Measurements from ENCODE around the gene FGF22.

The FGF22 gene

DNA sequence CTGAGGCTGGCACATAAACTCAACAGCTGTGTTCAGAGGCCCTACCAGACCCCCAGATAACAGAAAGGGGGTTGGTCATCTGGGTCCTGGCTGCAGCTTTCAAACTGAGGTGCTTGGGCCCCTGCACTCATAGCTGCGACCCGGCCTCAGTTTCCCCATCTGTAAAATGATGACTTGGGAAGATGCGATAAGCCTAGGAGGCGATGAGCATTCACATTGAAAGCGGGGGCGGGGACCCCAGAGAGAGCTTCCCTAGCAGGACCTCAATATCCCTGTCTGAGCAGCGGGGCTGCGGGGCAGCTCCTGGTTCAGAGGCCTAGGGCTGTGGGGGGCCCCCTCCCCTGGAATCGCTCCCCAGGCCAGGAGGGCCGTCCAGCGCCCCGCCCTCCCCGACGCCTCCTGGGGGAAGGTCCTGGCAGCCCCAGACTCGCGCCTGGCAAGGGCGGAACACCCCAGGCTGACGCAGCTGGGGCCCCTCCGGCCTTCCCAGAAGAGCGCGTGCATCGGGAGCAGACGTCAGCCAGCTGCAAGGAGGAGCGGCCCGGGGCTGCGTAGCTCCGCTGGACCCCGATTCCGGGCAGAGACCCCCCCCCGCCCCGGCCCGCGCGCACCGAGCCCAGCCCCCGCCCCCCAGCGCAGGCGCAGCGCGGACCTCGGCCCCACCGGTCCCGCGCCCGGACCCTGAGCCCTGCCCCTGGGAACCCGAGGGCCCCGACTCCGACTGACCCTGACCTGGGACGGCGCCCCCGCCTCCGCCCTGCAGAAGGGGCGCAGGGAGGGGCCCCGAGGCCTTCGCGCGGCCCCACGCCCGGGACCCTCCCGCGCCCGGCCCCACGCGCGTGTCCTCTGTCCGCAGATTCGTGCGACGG is 40.0 kb downstream of the FGF22 start:
- no peaks in the 10 kb centered on the region for H3K36me3 ChIP-seq (ENCODE audit: control insufficient read depth, insufficient read depth, low read length)
- peak overlapping the region; percentile 98 for H3K27ac ChIP-seq (ENCODE audit: low read depth, low read length)
- peak overlapping the region; percentile 70 for H3K4me3 ChIP-seq (ENCODE audit: low read length)
- peaks cover 12% of the 10 kb centered on the region for H3K4me1 ChIP-seq (ENCODE audit: control insufficient read depth, insufficient read depth, low read length)
- H3K9ac ChIP-seq (ENCODE audit: low read length): peak overlapping the region; percentile 40
- peaks cover 4% of the 10 kb centered on the region for H3K27me3 ChIP-seq (ENCODE audit: control insufficient read depth, insufficient read depth, low read length)

DNA sequence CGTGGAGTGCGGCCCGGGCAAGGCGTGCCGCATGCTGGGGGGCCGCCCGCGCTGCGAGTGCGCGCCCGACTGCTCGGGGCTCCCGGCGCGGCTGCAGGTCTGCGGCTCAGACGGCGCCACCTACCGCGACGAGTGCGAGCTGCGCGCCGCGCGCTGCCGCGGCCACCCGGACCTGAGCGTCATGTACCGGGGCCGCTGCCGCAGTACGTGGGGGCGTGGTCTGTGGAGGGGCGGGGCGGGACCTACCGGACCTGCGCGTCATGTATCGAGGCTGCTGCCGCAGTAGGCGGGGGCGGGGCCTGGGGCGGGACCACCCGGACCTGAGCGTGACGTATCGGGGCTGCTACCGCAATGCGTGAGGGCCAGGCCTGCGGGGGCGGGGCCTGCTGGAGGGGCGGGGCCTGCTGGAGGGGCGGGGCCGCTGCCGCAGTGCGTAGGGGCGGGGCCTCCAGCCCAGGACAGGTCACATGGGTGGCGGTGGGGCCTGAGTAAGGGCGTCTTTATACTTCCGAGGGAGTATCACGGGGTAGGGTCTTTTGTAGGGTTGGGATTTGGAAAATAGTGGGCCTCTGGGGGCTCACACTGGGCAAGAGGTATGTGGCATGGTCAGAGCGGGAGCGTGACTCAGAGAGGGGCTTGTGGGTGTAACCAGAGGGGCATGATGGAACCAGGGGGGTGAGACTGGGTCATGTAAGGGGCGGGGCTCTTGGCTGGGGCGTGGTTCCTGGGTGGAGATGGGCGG is 40.8 kb downstream of the FGF22 start:
- peaks cover 12% of the 10 kb centered on the region for H3K4me1 ChIP-seq (ENCODE audit: control insufficient read depth, insufficient read depth, low read length)

GRCh38 chr19:681029-682019 is 41.6 kb downstream of the FGF22 start:
- Histone ChIP-seq H3K4me1 (ENCODE audit: control insufficient read depth, insufficient read depth, low read length) (peaks cover 12% of the 10 kb centered on the region), H3K27ac (ENCODE audit: low read depth, low read length) (peak overlapping the region; percentile 46), H3K36me3 (ENCODE audit: control insufficient read depth, insufficient read depth, low read length) (no peaks in the 10 kb centered on the region), H3K27me3 (ENCODE audit: control insufficient read depth, insufficient read depth, low read length) (peaks cover 4% of the 10 kb centered on the region), H3K4me3 (ENCODE audit: low read length) (no peak overlapping the region), H3K9ac (ENCODE audit: low read length) (no peak overlapping the region)

More for the DNA sequence above, 40.8 kb downstream of the FGF22 start:
- H3K27me3 ChIP-seq (ENCODE audit: control insufficient read depth, insufficient read depth, low read length): peaks cover 4% of the 10 kb centered on the region
- peak overlapping the region; percentile 70 for H3K4me3 ChIP-seq (ENCODE audit: low read length)
- H3K27ac ChIP-seq (ENCODE audit: low read depth, low read length): peak overlapping the region; percentile 98
- no peaks in the 10 kb centered on the region for H3K36me3 ChIP-seq (ENCODE audit: control insufficient read depth, insufficient read depth, low read length)
- H3K9ac ChIP-seq (ENCODE audit: low read length): peak overlapping the region; percentile 40

DNA sequence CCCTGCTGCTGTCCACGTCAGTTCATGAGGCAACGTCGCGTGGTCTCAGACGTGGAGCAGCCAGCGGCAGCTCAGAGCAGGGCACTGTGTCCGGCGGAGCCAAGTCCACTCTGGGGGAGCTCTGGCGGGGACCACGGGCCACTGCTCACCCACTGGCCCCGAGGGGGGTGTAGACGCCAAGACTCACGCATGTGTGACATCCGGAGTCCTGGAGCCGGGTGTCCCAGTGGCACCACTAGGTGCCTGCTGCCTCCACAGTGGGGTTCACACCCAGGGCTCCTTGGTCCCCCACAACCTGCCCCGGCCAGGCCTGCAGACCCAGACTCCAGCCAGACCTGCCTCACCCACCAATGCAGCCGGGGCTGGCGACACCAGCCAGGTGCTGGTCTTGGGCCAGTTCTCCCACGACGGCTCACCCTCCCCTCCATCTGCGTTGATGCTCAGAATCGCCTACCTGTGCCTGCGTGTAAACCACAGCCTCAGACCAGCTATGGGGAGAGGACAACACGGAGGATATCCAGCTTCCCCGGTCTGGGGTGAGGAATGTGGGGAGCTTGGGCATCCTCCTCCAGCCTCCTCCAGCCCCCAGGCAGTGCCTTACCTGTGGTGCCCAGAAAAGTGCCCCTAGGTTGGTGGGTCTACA is 43.1 kb downstream of the FGF22 start:
- H3K4me3 ChIP-seq (ENCODE audit: low read length): no peak overlapping the region
- no peaks in the 10 kb centered on the region for H3K36me3 ChIP-seq (ENCODE audit: control insufficient read depth, insufficient read depth, low read length)
- H3K27ac ChIP-seq (ENCODE audit: low read depth, low read length): no peak overlapping the region
- peaks cover 10% of the 10 kb centered on the region for H3K4me1 ChIP-seq (ENCODE audit: control insufficient read depth, insufficient read depth, low read length)
- no peaks in the 10 kb centered on the region for H3K27me3 ChIP-seq (ENCODE audit: control insufficient read depth, insufficient read depth, low read length)
- no peak overlapping the region for H3K9ac ChIP-seq (ENCODE audit: low read length)

DNA sequence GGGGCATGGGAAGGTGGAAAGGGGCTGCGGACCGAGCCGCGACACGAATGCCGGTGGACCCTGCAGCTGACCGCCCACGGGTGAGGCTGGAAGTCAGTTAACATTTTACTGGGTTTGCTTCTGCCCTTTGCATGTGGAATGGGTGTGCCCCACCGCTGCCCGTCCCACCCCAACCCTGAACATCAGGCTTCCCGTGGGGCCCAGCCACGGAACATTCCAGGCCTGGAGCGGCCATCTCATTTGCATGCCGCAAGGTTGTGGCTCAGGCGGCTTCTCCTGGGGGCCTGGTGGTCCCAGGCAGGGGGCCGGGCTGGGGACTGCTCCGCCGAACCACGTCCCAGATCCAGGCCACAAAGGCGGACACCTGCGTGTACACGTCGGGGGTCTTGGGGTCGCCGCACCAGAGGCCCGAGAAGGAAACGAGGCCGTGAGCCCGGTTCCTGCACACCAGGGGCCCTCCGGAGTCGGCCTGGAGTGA is 45.8 kb downstream of the FGF22 start:
- Histone ChIP-seq H3K9ac (ENCODE audit: low read length) (no peak overlapping the region), H3K4me3 (ENCODE audit: low read length) (no peak overlapping the region), H3K4me1 (ENCODE audit: control insufficient read depth, insufficient read depth, low read length) (no peaks in the 10 kb centered on the region), H3K27ac (ENCODE audit: low read depth, low read length) (no peak overlapping the region), H3K27me3 (ENCODE audit: control insufficient read depth, insufficient read depth, low read length) (no peaks in the 10 kb centered on the region), H3K36me3 (ENCODE audit: control insufficient read depth, insufficient read depth, low read length) (no peaks in the 10 kb centered on the region)

GRCh38 chr19:686589-687297 is 47.1 kb downstream of the FGF22 start:
- Histone ChIP-seq H3K36me3 (ENCODE audit: control insufficient read depth, insufficient read depth, low read length) (no peaks in the 10 kb centered on the region), H3K27me3 (ENCODE audit: control insufficient read depth, insufficient read depth, low read length) (no peaks in the 10 kb centered on the region), H3K27ac (ENCODE audit: low read depth, low read length) (no peak overlapping the region), H3K4me3 (ENCODE audit: low read length) (no peak overlapping the region), H3K4me1 (ENCODE audit: control insufficient read depth, insufficient read depth, low read length) (no peaks in the 10 kb centered on the region), H3K9ac (ENCODE audit: low read length) (no peak overlapping the region)

DNA sequence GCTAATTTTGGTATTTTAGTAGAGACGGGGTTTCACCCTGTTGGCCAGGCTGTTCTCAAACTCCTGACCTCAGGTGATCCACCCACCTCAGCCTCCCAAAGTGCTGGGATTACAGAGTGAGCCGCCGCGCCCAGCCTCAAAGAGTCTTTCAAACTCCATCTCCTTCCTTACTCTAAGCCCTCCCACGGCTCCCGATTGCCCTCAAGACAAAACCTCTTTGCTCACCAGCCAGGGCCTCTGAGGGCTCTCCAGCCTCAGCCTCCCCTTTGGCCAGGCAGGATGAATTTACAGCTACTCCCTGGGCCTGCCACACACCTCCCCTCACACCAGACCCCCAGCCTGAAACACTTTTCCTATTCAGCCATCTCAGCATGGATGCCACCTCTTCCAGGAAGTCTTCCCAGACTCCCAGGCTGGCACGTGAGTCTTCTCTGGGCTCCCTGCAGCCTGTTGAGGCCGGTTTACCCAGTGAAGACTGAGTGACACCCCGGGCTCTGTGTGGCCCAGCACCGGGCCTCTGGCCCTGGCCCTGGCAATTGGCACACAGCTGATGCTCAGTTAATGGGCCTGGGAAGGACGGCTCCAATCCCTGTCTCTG is 48.0 kb downstream of the FGF22 start:
- no peaks in the 10 kb centered on the region for H3K36me3 ChIP-seq (ENCODE audit: control insufficient read depth, insufficient read depth, low read length)
- H3K4me3 ChIP-seq (ENCODE audit: low read length): no peak overlapping the region
- no peaks in the 10 kb centered on the region for H3K4me1 ChIP-seq (ENCODE audit: control insufficient read depth, insufficient read depth, low read length)
- no peaks in the 10 kb centered on the region for H3K27me3 ChIP-seq (ENCODE audit: control insufficient read depth, insufficient read depth, low read length)
- H3K9ac ChIP-seq (ENCODE audit: low read length): no peak overlapping the region
- H3K27ac ChIP-seq (ENCODE audit: low read depth, low read length): no peak overlapping the region

GRCh38 chr19:688214-688613 is 48.5 kb downstream of the FGF22 start:
- Histone ChIP-seq H3K9ac (ENCODE audit: low read length) (no peak overlapping the region), H3K4me3 (ENCODE audit: low read length) (no peak overlapping the region), H3K27me3 (ENCODE audit: control insufficient read depth, insufficient read depth, low read length) (no peaks in the 10 kb centered on the region), H3K27ac (ENCODE audit: low read depth, low read length) (no peak overlapping the region), H3K4me1 (ENCODE audit: control insufficient read depth, insufficient read depth, low read length) (no peaks in the 10 kb centered on the region), H3K36me3 (ENCODE audit: control insufficient read depth, insufficient read depth, low read length) (no peaks in the 10 kb centered on the region)

DNA sequence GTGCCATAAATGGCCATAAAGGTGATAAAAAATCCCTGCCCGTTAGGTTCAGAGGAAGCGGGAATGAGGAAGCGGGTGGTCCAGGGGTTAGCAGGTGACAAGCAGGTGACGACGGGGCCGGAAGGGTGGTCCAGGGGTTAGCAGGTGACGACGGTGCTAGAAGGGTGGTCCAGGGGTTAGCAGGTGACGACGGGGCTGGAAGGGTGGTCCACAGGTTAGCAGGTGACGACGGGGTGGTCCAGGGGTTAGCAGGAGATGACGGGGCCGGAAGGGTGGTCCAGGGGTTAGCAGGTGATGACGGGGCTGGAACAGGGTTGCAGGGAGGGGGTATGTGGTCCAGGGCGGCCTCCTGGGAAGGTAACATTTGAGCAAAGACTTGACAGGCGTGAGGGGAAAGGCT is 49.3 kb downstream of the FGF22 start:
- H3K27ac ChIP-seq (ENCODE audit: low read depth, low read length): no peak overlapping the region
- no peak overlapping the region for H3K4me3 ChIP-seq (ENCODE audit: low read length)
- H3K4me1 ChIP-seq (ENCODE audit: control insufficient read depth, insufficient read depth, low read length): no peaks in the 10 kb centered on the region
- no peak overlapping the region for H3K9ac ChIP-seq (ENCODE audit: low read length)
- H3K27me3 ChIP-seq (ENCODE audit: control insufficient read depth, insufficient read depth, low read length): no peaks in the 10 kb centered on the region
- H3K36me3 ChIP-seq (ENCODE audit: control insufficient read depth, insufficient read depth, low read length): no peaks in the 10 kb centered on the region

GRCh38 chr19:690203-690602 is 50.5 kb downstream of the FGF22 start:
- Histone ChIP-seq H3K27me3 (ENCODE audit: control insufficient read depth, insufficient read depth, low read length) (no peaks in the 10 kb centered on the region), H3K36me3 (ENCODE audit: control insufficient read depth, insufficient read depth, low read length) (no peaks in the 10 kb centered on the region), H3K4me1 (ENCODE audit: control insufficient read depth, insufficient read depth, low read length) (no peaks in the 10 kb centered on the region), H3K9ac (ENCODE audit: low read length) (no peak overlapping the region), H3K4me3 (ENCODE audit: low read length) (no peak overlapping the region), H3K27ac (ENCODE audit: low read depth, low read length) (no peak overlapping the region)
